ENCODE data around the gene UBA6.
"Not testable (repeated sequence)": the region's sequence is repeated elsewhere in the genome, so short reads cannot be mapped to it uniquely, and the experiment has no call there.

The UBA6 gene

DNA sequence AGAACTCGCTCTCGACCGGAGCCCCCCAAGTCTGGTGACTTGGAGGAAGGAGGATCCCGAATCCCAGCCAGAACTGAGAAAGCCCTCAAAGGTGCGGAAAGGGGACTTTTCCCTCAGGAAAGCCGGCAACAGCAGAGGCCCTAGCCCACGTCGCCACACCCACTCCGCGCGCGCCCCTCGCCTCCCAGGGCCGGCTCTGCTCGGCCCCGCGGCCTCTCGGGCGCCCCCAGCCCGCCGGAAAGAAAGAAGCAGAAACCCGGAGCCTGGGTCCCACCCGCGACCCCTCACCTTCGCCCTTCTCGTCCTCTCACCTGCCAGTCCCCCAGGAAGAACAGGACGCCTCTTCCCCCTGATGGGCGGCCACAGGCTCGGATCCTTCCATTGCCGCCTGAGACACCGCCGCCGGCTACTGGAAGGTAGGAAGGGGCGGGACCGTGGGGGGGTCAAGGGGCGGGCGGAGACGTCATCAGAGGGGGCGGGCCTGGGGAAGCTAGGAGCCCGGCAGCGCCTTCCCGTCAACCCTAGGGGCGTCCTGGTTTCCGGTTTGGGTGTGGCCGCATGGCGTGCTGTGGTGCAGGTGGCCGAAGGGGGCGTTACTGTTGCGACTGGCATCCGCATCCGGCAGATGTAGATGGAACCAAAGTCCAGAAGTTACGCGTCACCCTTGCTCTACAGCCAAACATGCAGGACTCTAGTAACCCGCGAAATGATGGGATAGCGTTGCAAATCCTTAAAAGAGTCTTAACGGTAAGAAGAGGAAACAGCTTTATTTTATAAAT, at the start of gene UBA6:
UBA6 (minus strand) TSS at position 418 of the 779 bp plus-strand sequence; CDS start at position 382, 36 bp downstream.
- DNase-seq (ENCODE audit: low read depth, low spot score), result peak; percentile 98

DNA sequence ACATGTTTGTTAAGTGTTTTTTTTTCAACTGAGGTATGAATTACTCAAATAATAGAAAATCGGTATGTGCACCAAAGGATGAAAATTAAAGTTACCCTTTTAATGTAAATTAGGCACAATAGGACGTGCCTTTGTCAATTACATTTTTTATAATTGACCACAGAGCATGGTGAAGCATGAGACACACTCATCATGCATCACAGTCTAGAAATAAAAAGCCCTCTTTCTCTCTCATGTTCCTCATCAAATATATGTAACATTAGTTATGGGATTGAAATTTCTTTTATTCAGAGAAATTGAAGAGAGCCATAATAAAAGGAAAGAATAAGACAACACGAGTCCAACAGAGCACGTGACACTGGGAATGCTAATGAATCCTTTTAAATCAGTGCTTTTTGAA, 49.7 kb upstream of the UBA6 start:
- no peak for DNase-seq (ENCODE audit: low read depth, low spot score)

DNA sequence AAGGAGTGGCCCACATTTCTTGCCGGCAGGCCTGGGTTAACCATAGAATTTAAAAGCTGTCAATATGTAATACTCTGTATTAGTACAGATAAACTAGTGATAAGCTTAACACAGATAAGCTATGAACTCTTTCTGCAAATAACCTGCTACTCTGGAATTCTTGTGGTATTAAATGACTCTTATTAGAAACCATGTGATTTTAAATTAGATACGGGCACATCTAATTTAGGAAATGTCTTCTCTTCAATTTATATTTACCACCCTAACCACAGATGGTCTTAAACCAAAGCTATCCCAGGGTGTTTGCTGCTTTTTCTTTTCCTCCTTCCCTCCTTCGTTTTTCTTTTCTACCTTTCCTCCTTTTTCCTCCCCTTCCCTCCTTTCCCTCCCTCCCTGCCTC, 48.3 kb upstream of the UBA6 start:
- DNase-seq (ENCODE audit: low read depth, low spot score), result no peak

DNA sequence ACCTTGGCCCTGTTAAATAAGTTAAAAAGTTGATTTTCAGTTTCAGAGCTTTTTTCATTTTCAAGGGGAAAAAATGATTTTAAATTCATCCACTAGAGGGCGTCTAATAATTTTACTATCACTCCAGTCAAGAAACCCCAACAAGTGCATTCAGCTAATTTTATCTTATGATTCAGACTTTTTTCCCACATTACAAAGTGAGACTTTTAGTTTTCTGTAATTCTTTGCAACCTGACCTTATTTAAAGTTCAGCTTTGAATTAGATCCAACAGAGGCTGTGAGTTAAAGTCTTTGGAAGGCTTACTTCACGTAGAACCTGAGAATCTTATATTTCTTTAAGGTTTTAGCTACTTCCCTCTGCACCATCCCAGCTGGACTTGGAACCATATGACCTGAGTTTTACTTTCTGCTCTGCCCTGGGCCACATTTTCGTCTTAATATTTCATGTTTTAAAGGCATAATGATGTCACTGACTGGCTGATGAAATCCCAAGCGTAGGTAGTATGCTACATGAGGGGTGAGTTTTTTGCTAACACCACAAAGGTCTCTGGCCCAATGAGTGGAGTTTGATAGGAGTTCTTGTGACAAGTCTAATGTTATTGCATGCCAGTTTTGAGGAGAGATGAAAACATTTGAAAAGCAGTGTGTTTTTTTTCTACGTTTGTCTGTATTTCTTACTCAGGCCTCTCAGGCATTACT, 46.0 kb upstream of the UBA6 start:
- peak; percentile 46 for DNase-seq (ENCODE audit: low read depth, low spot score)

DNA sequence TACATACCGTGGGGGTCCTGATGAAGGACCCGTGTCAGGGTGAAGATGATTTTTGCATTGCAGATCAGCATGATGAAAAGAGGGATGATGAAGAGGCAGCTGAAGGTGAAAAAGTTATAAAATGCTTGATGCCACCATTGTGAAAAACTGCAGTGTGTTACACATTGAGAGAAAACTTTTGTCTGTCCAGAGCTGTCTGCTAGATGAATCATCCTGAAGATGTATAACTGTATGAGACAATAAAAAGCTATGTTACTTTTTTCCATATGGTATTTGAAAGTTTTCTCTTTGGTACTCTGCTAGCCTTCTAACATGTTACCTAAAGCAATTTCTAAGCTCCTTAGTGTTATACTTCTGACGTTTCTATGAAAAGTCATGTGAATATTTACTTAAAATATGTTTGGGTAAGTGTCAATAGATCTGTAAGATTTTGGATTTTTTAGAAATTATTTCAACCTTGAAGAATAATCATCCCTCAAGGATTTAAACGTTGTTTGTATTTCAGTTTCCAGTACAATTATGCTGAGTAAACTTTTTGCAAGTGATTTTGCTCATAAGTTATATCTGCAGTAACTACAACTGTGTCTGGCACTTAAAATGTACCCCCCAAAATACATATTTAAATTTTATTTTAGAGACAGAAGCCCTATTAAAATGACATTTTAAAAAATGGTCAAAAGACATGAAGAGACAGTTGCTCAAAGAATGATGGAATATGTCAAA, 43.8 kb upstream of the UBA6 start:
- no peak for DNase-seq (ENCODE audit: low read depth, low spot score)

DNA sequence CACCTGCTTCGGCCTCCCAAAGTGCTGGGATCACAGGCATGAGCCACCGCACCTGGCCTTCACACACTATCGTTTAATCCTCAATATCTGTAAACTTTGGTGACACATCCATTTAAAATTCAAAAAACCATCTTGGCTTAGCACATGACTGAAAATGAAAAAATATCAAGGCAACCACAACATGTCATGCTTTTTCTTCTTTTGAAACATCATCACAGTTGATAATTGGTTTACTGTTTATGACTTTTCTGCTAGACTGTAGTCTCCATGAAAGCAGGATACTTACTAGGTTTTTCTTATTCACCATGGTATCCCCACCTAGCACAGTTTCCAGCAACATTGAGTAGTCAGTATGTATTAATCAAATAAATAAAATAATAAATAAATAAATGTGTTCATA, 42.2 kb upstream of the UBA6 start:
- no peak for DNase-seq (ENCODE audit: low read depth, low spot score)

DNA sequence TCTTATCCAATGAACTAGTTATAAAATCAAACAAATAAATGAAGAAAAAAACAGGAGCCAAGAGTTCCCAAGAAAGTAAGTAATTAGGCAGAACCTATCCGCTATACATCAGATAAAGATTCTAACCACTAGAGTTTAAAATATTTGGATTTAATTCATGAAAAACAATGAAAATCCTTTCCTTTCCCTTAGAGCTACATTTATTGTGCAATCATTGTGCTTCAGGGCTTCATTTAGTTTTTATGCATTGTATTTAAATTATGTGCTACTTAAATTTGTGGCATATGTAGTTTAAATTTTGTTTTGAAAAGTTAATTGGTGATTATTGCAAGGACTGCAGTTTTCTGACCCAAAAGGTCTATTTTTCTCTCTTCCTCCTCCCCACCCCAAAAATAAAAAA, 35.3 kb upstream of the UBA6 start:
- no peak for DNase-seq (ENCODE audit: low read depth, low spot score)

DNA sequence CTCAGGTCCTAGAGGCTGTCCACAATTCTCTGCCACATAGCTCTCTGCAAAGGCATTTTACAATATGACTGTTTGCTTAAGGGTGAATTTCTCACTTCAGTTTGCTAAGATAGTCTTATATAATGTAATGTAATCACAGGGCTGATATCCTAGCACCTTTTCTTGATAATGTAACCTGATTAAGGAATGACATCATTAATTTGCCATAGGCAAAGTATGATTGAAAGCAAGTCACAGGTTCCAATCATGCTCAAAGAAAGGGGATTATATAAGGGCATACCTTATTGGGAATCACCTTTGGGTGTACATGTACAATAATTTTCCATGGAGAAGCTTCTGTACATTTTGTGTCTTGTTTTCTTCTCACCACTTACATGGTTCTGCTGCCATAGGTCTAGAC, 34.4 kb upstream of the UBA6 start:
- DNase-seq (ENCODE audit: low read depth, low spot score), result no peak

DNA sequence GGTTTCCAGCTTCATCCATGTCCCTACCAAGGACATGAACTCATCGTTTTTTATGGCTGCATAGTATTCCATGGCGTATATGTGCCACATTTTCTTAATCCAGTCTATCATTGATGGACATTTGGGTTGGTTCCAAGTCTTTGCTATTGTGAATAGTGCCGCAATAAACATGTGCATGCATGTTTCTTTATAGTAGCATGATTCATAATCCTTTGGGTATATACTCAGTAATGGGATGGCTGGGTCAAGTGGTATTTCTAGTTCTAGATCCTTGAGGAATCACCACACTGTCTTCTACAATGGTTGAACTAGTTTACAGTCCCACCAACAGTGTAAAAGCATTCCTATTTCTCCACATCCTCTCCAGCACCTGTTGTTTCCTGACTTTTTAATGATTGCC, 29.6 kb upstream of the UBA6 start:
- not testable (repeated sequence) for DNase-seq (ENCODE audit: low read depth, low spot score)

DNA sequence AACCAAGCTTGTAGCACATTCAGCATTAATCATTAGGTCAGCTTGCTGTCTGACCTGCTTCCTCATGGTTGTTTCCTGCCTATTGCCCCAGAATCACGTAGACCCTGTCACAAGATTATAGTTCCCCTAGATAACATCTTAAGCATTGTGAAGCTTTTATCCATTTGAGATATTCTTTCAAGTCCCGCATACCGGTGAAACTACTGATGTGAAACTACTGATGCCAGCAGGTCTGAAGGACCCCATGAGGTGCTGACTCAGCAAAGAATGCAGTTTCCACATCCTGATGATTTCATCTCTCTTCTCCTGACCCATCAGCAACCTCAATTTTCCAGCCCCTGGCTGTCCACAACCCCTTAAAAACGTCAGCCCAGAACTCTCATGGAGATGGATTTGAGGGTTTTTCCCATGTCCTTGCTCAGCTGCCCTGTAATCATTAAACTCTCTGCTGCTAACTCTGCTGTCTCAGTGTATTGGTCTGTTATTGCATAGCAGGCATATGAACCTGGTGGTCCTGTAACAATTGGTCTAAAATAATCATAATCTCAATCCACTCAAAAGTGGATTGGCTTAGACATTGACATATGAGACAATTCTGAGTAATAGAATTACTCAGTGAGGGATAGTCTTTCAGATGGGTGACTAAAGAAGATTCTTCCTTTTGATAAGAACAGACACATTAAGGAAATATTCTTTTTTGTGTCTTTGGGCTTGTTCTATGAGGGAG, 26.3 kb upstream of the UBA6 start:
- DNase-seq (ENCODE audit: low read depth, low spot score), result peak; percentile 63

DNA sequence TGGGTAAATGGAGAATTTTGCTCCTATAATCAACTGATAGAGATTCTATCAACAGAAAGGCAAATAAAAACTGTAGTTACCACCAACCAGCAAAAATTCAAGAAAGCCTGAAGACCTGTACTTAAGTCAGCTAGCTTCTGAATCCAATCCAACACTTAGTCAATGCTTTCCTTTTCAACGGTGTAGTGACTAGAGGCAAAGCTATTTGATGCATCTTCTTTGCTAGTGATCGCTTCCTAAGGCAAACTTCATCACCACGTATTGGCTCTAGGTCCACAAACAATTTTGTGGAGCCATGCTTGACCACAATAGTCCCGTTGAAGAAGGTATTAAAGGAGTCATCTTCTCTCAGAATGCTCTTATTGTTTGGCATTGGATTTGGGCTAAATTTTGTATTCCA, 25.0 kb upstream of the UBA6 start:
- DNase-seq (ENCODE audit: low read depth, low spot score), result peak; percentile 47

DNA sequence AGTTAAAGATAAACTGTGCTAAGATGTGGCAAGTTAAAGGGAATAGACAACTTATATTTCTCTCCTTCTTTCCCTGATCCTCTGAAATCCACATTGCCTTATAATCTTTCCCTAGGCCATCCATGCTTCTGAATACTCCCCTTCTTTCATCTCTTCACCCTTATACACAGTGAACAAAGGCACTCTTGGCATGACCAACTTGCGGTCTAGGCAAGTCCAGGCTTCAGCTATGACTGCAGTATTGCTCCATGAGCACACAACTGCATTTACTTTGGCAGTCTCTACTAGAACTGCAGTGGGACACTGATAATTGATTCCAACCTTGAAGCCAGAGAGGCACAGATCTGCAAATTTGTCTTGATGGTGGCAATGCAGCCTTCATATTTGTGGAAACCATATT, 24.2 kb upstream of the UBA6 start:
- DNase-seq (ENCODE audit: low read depth, low spot score), result no peak

DNA sequence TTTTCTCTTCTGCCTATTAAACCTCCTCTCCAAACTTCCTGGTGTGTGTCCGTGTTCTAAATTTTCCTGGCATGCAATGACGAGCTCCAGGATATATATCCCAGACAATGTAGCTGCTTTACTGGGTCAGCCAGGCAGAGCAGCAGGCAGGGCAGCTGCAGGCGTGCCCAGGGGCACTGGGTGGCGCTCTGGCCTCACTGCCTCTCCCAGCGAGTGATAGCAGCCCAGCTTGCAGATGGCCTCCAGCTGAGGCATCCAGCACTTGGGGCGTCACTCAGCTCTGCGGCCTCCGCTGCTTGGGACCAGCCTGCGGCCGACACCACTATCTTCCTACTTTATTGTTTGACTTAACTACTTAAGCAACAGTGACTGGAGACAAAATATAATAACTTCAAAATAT, 23.0 kb upstream of the UBA6 start:
- DNase-seq (ENCODE audit: low read depth, low spot score), result no peak

DNA sequence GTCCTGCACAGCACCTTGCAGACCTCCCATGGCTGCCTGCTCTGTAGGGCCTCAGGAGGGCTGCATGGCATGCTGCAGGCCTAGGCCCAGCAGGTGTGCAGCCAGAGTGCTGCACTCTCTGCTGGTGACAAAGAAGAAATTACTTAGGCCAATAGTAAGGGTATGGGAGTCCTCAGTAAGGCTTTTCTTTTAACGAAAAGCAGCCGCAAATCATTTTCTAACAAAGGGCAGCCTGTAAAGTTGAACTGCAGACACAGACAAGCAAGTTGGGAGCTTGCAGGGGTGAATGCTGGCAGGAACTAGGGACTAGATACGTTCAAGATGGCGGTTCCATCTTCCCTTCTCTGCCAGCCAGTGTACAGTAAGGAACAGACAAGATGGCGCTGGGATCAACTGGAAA, 22.4 kb upstream of the UBA6 start:
- no peak for DNase-seq (ENCODE audit: low read depth, low spot score)

DNA sequence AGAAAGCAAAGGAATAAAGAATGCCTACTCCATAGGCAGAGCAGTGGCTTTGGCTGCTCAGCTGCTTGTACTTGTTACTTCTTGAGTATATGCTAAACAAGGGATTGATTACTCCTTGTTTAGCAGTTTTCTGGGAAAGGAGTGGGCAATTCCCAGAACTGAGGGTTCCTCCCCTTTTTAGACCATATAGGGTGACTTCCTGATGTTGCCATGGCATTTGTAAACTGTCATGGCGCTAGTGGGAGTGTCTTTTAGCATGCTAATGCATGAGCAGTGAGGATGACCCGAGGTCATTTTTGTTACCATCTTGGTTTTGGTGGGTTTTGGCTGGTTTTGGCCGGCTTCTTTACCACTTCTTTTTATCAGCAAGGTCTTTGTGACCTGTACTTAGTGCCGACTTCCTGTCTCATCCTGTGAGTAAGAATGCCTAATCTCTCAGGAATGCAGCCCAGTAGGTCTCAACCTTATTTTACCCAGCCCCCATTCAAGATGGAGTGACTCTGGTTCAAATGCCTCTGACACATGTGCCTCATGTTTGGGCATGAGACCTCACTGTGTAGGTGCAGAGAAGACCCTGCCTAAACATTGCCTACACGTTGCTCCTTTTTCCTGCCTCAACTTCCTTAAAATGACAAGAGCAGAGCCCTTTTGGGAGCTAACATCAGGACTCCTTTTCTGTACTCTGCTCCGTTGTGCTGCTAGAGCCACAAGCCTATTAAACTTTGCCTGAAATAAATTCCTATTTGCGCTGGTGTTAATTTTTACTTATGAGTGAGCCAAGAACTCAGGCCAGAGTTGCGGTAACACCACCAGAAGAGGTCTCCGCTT, 21.0 kb upstream of the UBA6 start:
- DNase-seq (ENCODE audit: low read depth, low spot score), result peak; percentile 55

DNA sequence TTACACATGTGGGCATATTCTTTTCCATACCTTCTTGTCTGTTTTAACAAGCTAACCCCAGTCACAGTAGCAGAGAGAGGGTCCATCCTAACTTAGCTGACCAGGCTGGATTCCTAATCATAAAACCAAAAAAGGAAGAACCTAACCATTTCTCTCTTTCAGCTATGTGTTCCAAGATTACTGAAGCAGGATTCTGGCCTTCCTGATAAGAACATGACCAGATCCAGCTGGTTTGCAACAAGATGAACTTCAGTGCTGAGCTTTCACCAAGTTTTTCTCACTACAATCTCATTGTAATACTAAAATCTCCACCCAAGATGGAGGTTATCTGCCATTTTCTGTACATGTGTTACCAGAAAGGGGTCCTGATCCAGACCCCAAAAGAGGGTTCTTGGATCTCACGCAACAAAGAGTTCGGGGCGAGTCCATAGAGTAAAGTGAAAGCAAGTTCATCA, 20.4 kb upstream of the UBA6 start:
- no peak for DNase-seq (ENCODE audit: low read depth, low spot score)

DNA sequence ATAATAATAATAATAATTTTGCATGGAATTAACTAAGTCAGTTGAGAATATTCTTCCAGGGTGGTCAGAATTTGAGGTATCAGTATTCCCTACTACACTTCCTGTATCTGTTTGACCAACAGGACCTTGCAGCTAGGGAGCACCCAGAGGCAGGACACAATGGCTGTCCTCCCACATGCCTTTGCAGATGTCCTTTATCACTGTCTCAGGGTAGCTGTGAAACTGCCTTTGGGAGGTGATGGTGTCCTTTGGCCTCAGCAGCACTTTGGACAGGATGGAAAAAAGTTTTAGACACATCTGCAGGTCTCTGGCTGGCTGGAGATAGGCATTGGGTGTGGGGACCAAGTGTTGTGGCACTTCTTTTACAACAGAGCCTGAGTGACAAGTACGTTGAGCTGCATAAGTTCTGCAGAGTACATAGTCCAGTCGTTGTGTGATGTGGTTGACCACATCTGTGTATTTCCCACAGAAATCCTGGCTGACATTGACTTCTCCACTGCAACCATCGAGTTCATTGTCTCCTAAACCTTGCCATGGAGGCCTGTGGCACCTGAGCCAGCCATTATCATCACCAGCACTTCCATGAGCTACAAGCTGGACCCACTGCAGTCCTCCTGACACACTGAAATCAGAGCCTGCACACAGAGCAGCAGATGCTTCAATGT, 19.1 kb upstream of the UBA6 start:
- DNase-seq (ENCODE audit: low read depth, low spot score), result no peak

DNA sequence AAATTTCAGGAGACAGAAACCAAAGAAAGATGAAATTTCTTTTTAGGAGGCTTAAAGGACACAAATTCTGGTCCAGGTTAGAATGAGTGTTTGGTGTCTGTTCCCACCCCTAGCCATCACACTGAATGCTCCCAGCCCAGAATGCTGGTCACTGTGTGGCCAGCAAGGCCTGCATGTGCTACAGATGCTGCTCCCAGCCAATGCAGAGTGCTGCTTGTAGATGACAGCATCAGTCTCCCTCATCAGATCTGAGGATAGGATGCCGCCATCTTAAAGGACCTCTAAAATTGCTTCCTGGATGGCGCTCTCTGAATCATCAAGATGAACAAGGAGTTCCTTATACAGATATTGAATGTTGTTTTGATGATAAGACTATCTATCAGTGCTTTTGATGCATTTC, 17.9 kb upstream of the UBA6 start:
- DNase-seq (ENCODE audit: low read depth, low spot score), result no peak

DNA sequence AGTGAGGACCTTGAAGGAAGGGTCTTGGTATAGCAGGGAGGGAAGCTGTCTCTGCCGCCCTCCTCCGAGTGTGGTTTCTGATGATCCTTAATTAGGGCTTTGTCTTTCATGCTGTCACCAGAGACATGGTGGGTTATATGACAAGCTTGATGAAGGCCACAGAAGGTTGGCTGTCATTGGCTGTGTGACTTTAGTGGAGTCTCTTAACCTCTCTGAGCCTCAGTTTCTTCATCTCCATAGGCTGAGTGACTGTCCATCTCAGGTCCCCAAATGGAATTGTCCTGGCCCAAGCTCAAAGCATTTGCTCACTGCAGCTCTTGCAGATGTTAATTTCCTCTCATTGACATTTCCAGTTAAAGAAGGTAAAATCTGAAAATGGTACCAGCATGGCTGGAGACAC, 16.6 kb upstream of the UBA6 start:
- DNase-seq (ENCODE audit: low read depth, low spot score), result no peak

DNA sequence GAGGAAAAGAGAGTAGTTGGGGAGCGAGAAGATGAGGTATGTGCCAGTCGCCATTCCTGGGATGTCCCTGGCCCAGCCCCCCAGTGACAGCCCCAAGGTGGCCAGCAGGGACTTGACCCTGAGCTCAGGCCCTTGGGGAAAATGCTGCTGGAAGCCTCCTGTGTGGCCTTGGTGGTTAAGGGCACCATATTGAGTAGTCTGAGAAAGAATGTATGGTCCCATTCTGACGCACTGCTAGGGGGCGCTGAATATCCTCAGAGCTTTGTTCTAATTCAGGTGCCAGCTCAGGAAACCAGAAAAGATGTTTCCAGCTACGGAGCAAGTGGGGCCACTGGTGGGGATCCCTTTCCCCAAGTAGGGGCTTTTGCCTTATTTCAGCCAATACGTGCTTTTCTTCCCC, 14.0 kb upstream of the UBA6 start:
- no peak for DNase-seq (ENCODE audit: low read depth, low spot score)

DNA sequence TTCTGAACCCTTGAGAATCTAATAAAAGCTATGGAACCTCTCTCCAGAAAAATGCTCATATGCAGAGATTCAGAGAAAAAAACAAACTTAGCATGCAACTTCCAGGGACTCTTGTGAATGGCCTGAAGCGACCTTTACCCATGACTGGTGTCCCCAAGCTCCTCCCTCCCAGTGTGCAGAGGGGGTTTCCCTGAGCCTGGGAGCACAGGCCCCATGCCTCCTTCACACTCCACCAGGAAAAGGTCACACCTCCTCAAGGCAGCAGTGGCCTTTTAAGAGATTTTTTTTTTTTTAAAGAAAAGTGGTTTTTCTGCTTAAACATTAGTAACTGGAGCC, 13.3 kb upstream of the UBA6 start:
- peak; percentile 10 for DNase-seq (ENCODE audit: low read depth, low spot score)

Measured in astrocyte of the hippocampus (primary cell).